K562 (cell line): Measurements from ENCODE around the gene METTL15.

ENCODE experiments used
- CREM ChIP-seq: IDR thresholded peaks from 2 replicates; pipeline ENCODE4 v1.6.1; 2014; ENCODE audit warnings: antibody characterized with exemption, low read depth
- EP300 ChIP-seq: IDR thresholded peaks from 2 replicates; pipeline ENCODE4 v1.6.1; 2012; ENCODE audit warnings: low read length, improper control_type of control experiment
- GTF3C2 ChIP-seq: IDR thresholded peaks from 3 replicates; pipeline ENCODE4 v1.6.1; 2011; ENCODE audit warnings: borderline replicate concordance, mild to moderate bottlenecking, moderate library complexity; ENCODE audit not compliant: insufficient read length; ENCODE audit errors: extremely low read depth
- ZEB2 ChIP-seq: fragments of 450-650 bp; IDR thresholded peaks from 2 replicates; pipeline ENCODE4 v1.6.1; 2016

DNA sequence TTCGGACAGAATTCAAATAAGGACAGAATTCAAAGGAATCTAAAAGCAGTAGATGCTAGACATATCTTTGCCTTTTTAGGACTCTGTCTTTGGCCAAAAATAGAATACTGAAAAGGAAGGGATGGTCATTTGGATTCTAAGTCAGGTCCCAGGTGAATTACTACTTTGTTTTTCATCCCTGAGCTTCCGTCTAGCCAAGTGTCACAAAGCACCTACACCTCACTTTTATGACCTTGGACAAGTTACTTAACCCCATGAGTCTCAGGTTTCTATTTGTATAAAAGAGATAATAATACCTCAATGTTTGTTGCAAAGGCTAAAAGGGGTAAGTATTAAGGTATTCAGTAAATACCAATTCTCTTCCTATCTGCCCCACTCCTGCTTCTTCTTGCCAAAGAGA, 7.5 kb upstream of the METTL15 start:
- TF ChIP-seq ZEB2 (no peak), GTF3C2 (no peak), EP300 (no peak), CREM (no peak)
